GM21390 (cell line): ENCODE data around the gene OSBPL7.

Source experiments
- ATAC-seq: cut with Tn5 transposase; IDR thresholded peaks from one replicate; pipeline ENCODE4 v1.9.1; 2021; ENCODE audit not compliant: unreplicated experiment

The OSBPL7 gene, protein sequence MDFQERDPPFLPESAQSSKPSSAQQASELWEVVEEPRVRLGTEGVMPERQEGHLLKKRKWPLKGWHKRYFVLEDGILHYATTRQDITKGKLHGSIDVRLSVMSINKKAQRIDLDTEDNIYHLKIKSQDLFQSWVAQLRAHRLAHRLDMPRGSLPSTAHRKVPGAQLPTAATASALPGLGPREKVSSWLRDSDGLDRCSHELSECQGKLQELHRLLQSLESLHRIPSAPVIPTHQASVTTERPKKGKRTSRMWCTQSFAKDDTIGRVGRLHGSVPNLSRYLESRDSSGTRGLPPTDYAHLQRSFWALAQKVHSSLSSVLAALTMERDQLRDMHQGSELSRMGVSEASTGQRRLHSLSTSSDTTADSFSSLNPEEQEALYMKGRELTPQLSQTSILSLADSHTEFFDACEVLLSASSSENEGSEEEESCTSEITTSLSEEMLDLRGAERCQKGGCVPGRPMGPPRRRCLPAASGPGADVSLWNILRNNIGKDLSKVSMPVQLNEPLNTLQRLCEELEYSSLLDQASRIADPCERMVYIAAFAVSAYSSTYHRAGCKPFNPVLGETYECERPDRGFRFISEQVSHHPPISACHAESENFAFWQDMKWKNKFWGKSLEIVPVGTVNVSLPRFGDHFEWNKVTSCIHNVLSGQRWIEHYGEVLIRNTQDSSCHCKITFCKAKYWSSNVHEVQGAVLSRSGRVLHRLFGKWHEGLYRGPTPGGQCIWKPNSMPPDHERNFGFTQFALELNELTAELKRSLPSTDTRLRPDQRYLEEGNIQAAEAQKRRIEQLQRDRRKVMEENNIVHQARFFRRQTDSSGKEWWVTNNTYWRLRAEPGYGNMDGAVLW

GRCh38 chr17:47821424-47822391 is at the start of gene OSBPL7:
Gene OSBPL7, minus strand, starts transcription at chr17:47821794. Its CDS starts 1,516 bp downstream, at chr17:47820278.
- ATAC-seq = peak; percentile 88

DNA sequence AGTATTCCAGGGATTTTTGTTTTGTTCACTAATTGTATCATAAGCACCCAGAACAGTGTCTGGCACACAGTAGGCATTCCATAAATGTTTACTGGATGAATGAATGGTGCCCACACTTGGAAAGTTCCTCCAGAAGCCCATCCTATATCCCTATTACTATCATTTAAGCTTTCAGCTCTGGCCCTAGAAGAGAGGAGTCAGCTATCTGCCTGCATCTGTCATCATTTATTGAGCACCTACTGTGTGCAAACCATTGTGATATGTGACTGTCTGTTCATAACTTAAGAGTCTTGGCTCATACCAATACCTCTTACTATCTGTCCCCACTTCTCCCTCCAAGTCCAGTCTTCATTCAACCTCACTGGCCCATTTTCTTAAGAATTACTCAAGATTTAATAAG is 49.5 kb upstream of the OSBPL7 start:
- no peak for ATAC-seq

GRCh38 chr17:47870056-47870455 is 48.5 kb upstream of the OSBPL7 start:
- ATAC-seq = no peak

- no peak for ATAC-seq
Observed at GRCh38 chr17:47869114-47869513, 47.5 kb upstream of the OSBPL7 start.

DNA sequence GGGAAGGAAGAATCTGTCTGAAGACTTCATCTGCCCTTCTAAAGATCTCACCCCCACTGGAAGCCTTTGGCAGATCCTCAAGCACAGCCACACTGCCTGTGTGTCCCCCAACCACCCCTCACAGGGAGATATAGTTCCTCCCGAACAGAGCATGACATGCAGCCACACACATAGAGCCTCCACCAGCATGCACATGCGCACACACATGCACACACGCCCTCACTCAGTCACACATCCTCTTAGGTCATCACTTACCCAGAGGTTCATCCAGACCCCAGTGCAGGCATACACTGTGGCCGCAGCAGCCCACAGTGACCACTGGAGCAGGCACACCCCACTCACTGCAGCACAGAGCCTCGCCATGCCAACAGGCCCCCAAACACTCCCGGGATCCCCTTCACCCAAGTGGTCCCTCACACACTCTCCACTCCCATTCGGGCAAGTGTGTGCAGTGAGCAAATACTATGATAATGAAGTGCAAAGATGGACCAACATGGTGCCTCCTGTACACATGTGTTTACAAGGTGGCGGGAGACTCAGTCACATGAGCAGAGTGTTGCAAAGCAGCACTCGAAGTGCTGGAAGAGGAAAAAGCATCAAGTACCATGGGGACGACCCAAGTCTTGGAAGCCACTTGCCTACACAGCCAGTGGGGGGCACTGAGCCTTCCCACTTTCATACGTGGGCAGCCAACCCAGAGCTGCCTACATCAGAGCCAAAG is 46.4 kb upstream of the OSBPL7 start:
- ATAC-seq = no peak

- ATAC-seq = no peak
Observed at GRCh38 chr17:47866941-47867340, 45.3 kb upstream of the OSBPL7 start.

DNA sequence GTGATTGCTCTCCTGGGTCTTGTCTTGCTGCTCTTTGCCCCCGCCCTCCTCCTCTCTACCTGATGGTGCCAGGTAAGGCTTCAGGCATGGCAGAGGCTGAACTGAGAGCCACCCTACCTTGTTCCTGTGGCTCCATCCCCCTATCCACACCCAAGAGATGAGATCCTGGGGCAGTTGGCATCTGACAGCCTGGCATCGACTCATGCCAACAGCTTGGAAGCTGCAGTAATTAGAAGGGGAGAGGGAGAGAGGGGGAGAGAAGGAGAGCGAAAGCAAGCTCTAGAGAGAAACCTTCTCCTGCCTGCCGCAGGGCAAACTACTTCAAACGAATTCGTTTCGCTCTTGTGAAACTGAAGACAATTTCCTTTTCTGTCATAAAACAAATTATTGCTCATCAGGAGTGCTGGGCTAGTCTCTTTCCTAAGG is 43.2 kb upstream of the OSBPL7 start:
- no peak for ATAC-seq

DNA sequence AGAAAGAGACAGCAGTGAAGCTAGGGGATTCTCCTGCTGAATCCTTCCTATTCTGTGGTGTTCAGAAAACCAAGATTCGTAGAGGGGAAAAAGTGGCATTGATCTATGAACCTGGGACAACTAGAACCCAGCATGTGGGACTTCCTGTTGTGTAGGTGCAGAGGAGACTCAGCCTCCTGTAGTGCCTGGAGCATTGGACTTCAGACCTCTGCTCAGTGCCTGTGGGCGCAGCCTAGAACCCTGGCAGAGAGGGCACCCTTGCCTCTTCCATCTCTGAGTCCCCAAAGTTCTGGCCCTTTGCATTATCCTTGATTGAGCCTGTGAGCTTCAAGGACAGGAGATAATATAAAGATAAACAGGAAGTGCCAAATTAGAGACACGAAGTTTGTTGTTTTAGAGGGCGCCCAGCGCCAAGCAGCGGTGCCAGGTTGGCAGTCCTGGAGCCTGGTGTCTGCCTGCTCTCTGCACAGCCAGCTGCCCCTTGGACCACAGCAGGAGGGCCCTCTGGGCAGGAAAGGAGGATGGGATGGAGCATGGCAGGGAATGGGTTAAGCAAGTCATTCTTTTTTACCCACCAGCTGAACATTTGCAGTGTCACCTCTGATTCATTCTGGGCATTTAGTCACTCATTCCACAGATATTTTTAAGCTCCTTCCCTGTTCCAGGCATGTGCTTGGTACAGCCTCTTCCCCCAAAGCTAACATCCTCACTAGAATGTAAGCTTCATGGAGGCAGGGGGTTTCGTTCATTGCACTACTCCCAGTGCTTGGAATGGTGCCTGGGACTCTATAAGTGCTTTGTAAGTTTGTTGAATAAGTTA is 41.2 kb upstream of the OSBPL7 start:
- no peak for ATAC-seq

DNA sequence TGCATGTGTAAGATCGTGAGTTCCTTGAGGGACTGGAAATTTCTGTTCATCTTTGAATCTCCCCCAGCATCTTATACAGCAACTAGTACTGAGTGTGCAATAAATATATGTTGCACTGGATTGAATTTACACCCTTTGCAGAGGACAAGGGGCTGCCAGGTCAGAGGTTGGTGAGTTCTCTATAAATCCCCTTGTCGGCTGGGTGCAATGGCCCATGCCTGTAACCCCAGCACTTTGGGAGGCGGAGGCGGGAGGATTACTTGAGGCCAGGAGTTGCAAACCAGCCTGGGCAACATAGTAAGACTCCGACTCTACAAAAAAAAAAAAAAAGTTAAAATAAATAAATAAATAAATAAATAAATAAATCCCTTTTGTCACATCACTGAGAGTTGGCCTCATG is 38.8 kb upstream of the OSBPL7 start:
- no peak for ATAC-seq

- no peak for ATAC-seq
Observed at GRCh38 chr17:47857551-47858455, 36.2 kb upstream of the OSBPL7 start.

GRCh38 chr17:47856830-47857229 is 35.2 kb upstream of the OSBPL7 start:
- ATAC-seq = no peak

DNA sequence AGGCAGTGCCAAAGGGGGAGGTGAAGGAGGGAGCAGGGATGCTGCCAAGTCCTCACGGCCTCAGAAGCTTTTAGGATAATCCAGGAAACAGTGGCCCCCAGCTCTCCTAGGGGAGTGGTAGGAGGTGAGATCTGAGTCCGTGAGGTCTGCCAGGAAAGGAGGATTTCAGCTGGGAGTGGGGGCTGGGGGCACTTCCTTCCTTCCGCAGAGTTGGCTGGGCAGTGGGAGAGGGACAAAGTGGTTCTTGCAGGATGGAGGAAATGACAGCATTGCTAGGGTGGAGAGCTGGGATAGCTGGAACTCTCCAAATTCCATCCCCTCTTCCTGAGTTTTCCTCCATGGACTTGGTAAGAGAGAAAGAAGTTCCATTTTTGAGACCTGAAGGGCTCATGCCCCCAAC is 34.1 kb upstream of the OSBPL7 start:
- no peak for ATAC-seq

DNA sequence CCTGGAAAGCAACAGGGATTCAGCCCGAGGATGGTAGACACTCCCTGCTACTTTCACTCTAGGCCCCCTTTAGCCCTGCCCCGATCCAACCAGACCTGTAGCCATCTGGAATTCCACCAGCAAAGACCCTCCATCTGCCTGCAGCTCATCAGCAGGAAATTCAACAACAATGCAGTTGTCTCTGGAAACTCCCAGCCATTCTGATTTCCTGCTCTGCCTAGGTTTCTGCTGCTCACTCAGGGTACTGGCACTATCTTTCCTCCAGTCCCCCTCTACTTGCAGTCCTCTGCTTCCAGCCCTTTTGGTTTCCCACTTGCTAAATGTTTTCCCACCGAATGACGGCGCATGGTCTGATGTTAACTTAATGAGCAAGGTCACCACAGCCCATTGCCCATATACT is 32.0 kb upstream of the OSBPL7 start:
- ATAC-seq = no peak

GRCh38 chr17:47852113-47852949 is 30.7 kb upstream of the OSBPL7 start:
- no peak for ATAC-seq

DNA sequence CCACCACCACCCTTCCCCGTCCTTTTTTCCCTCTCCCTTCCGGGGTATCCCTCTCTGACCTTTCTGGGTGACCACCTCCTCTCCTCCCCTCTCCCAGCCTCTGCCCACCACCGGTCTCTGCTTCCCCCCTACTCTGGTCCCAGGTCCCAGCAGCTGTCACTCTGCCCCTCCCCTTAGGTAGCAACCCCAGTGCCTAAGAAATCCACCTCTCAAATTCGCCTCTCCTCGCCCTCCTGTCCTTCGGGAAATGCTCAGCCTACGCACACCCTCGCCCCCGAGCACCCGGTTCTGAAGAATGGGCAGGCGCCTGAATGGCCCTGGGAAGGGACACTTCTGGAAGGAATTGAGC is 30.1 kb upstream of the OSBPL7 start:
- no peak for ATAC-seq

- no peak for ATAC-seq
Observed at GRCh38 chr17:47850692-47851573, 29.3 kb upstream of the OSBPL7 start, which contains the start of gene SP6. Gene SP6, minus strand, starts transcription at chr17:47851163. Its CDS starts 2,734 bp downstream, at chr17:47848429.

- no peak for ATAC-seq
Observed at GRCh38 chr17:47850373-47850691, 28.7 kb upstream of the OSBPL7 start.
